Aorta (tissue), 5 donors: ENCODE results near the gene SSR2. TPM values are rescaled to one million over a fixed set of nuclear protein-coding genes. Genes with fewer than 3 reads are reported as not detected.
"Not testable (repeated sequence)": the region's sequence is repeated elsewhere in the genome, so short reads cannot be mapped to it uniquely, and the experiment has no call there.

ENCODE experiments used
- ATAC-seq: fragments of 200-7000 bp; cut with Tn5 transposase; one replicate; pipeline ENCODE4 v1.9.1; 2022; ENCODE audit warnings: moderate library complexity; ENCODE audit not compliant: low FRiP score
- DNase-seq, 2 donors: peaks; one replicate each; pipeline ENCODE4 v3.0.0-alpha.2; 2020
- H3K27ac ChIP-seq, 2 donors: one replicate each; pipeline ENCODE4 v1.5.1; 2013; ENCODE audit warnings: low read length in 2 of 2, mild to moderate bottlenecking in 2 of 2, moderate library complexity in 2 of 2, control low read depth in 1 of 2, inconsistent platforms in 1 of 2, low read depth in 1 of 2
- H3K27me3 ChIP-seq, 2 donors: one replicate each; pipeline ENCODE4 v1.6.1; 2013; ENCODE audit warnings: control low read depth in 1 of 2, low read length in 1 of 2, mild to moderate bottlenecking in 1 of 2, moderate library complexity in 1 of 2; ENCODE audit not compliant: insufficient read depth in 2 of 2, control insufficient read depth in 1 of 2
- H3K36me3 ChIP-seq, 2 donors: one replicate each; pipeline ENCODE4 v1.6.1; 2013; ENCODE audit warnings: control low read depth in 1 of 2, low read length in 1 of 2, mild to moderate bottlenecking in 1 of 2; ENCODE audit not compliant: insufficient read depth in 2 of 2, control insufficient read depth in 1 of 2
- H3K4me1 ChIP-seq, 2 donors: one replicate each; pipeline ENCODE4 v1.6.1; 2013; ENCODE audit warnings: low read length in 2 of 2, control low read depth in 1 of 2, mild to moderate bottlenecking in 1 of 2, moderate library complexity in 1 of 2; ENCODE audit not compliant: insufficient read depth in 2 of 2, control insufficient read depth in 1 of 2
- H3K4me3 ChIP-seq, 2 donors: one replicate each; pipeline ENCODE4 v1.5.1; 2013; ENCODE audit warnings: low read length in 2 of 2, control low read depth in 1 of 2, mild to moderate bottlenecking in 1 of 2
- H3K9me3 ChIP-seq: one replicate; pipeline ENCODE4 v1.6.1; 2013; ENCODE audit warnings: mild to moderate bottlenecking, low read length; ENCODE audit not compliant: control insufficient read depth
- WGBS, 2 donors: extraction: QIAGEN DNeasy Blood & Tissue Kit; methylation state at CpG; one replicate each; pipeline ENCODE4 v1.1.7; 2013; 5-methylcytosine and 5-hydroxymethylcytosine counted together
- intact Hi-C, 2 donors: fragments of 100-400 bp; cut with DNase I; formaldehyde crosslinking; loops; one replicate each; pipeline versions ENCODE4 v1.14.2 to v1.15.0; 2022
- polyA plus RNA-seq, 2 donors: library from polyadenylated mRNA; stranded (reverse); fragments of 200-250 nt; gene quantifications; one replicate each; pipeline ENCODE4 v1.2.3, GENCODE V29; 2013
- total RNA-seq, 2 donors: library from RNA; stranded (reverse); fragmentation: NEBNext Ultra II Directional; extraction: Animal tissue kit (Norgen Biotek cat#: 25700); gene quantifications; one replicate each; pipeline ENCODE4 v1.2.1, GENCODE V29; 2021
- donor health status: healthy with polysubstance abuse.
- donor health status: Bipolar disorder and iron deficiency.
- donor health status: DM: no; HTN: no; CAD: no.
- donor health status: DM: no; HTN: no; CAD: no.
- donor health status: DM: yes; HTN: yes; CAD: no.

SSR2 gene
- total and polyA plus RNA-seq, 4 donors, result 151 to 245 (median 192) TPM

DNA sequence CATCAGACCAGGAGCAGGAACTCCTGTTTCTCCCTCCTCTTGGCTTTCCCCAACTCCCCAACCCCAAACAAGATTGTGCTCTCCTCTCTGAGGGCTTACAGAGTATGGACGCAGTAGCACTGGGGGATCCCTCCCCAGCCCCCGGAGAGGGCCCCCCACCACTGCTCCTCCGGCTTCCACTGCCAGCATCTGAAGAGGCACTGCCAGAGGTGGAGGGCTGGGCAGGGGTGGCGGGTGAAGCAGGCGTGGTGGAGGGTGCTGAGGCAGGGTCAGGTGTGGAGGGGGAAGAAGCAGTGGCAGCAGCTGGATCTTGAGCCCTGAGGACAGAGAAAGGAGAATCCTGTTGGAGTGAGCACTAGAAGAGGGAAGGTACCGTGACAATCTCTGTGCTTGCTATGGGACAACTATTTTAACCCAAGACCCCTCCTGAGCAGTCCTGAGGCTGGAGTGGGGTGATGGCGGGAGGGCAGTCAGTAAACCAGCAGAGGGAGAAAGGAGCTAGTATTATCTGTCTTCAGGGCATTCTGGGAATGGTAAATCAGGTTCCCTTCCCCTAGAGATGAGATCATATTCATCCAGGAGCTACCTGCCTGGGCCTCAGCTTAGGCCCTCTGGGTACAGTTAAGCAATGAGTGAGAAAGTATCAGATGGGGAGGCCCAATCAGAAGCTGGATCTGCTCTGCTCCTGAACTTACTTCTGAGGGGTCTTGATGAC lies 30.4 kb upstream of the SSR2 start:
- intact Hi-C loops, result no loop called here
- no peaks in the 10 kb centered on the region for H3K27me3 ChIP-seq
- DNase-seq (no peak), ATAC-seq (no peak)
- WGBS, 2 donors, result 88% methylated on average over 5 to 7 of the region's 7 CpGs
- no peak overlapping the region for H3K27ac ChIP-seq
- no peak overlapping the region for H3K4me3 ChIP-seq
- no peaks in the 10 kb centered on the region for H3K9me3 ChIP-seq
- H3K4me1 ChIP-seq, result no peaks in the 10 kb centered on the region
- H3K36me3 ChIP-seq, result no peaks in the 10 kb centered on the region

DNA sequence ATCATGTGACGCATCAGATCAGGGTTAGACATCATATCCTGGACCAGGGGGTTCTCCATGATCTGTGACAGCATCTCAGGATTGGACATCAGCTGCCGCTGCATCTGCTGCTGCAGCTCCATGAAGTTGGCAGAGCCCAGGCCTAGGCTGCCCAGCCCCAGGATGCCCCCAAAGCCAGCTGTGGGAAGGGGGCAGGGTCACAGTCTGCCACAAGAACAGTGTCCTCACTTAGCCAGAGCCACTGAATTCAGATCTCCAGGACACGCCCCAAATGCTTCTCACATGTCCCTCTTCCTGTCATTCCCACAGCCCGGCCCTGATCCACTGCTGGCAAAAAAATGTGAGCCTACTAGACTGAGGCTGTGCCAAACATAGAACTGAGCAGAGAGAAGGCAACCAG lies 29.6 kb upstream of the SSR2 start:
- Histone ChIP-seq H3K36me3 (no peaks in the 10 kb centered on the region), H3K4me1 (no peaks in the 10 kb centered on the region), H3K27ac (no peak overlapping the region), H3K9me3 (no peaks in the 10 kb centered on the region), H3K27me3 (no peaks in the 10 kb centered on the region), H3K4me3 (no peak overlapping the region)
- ATAC-seq (no peak), DNase-seq (no peak)
- intact Hi-C loops, result no loop called here
- WGBS, 2 donors, result 70 to 78% methylated on average over 4 of the region's 4 CpGs

DNA sequence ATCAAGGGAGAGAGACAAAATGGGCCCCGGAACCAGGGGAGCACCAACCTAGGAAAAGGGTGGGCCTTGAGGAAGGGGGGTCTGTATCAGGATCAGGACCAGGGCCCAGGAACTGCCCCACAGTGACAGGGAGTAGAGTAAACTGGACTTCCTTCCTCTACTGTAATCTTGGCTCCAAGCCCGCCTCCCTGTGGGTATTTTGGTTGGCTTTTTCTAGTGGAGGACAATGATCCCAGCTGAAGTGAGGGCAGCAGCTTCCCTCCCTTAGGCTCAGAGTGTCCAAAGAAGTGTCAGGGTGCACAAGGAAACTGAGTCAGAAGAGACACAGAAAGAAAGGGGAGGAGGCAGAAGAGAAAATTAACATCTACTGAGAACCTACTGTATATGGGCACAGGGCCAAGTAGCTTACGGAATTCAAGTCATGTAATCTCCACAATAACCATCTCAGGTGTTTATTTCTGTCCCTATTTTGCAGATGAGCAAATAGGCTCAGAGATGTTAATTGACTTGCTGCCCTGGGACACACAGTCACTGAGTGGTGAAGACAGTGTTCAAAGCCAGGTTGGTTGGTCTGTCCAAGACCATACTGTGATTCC lies 28.0 kb upstream of the SSR2 start:
- WGBS, 2 donors, result 68 to 69% methylated on average over 3 of the region's 3 CpGs
- DNase-seq, result no peak
- Histone ChIP-seq H3K27me3 (no peaks in the 10 kb centered on the region), H3K27ac (no peak overlapping the region), H3K9me3 (no peaks in the 10 kb centered on the region), H3K4me1 (no peaks in the 10 kb centered on the region), H3K4me3 (no peak overlapping the region), H3K36me3 (no peaks in the 10 kb centered on the region)
- intact Hi-C loops, result no loop called here
- no peak for ATAC-seq

DNA sequence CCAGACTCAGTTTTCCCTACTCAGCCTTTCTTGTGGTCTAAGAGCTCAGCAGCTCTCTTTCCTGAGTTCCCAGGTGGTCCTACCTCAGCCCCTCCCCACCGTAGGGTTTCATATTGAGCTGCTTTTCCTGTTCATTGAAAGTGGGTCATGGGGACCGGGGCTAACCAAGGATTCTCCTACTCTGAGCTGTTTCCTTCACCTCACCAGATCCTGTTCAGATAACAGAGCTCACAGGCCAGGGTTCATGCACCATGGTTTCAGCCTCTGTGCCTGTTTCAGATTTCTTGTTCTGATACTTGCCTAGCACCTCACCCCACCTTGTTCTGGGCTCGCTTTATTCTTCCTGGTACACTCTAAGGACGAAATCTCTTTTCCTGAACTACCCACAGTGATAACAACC lies 24.3 kb upstream of the SSR2 start:
- peaks cover 0 to 4% of the 10 kb centered on the region in 2 donors for H3K36me3 ChIP-seq
- no peaks in the 10 kb centered on the region for H3K9me3 ChIP-seq
- H3K27me3 ChIP-seq, result no peaks in the 10 kb centered on the region
- DNase-seq (no peak), ATAC-seq (no peak)
- no peak overlapping the region for H3K4me3 ChIP-seq
- no peaks in the 10 kb centered on the region for H3K4me1 ChIP-seq
- H3K27ac ChIP-seq, result no peak overlapping the region
- intact Hi-C loops, result no loop called here
- 93 to 94% methylated on average over 4 of the region's 4 CpGs for WGBS, 2 donors

DNA sequence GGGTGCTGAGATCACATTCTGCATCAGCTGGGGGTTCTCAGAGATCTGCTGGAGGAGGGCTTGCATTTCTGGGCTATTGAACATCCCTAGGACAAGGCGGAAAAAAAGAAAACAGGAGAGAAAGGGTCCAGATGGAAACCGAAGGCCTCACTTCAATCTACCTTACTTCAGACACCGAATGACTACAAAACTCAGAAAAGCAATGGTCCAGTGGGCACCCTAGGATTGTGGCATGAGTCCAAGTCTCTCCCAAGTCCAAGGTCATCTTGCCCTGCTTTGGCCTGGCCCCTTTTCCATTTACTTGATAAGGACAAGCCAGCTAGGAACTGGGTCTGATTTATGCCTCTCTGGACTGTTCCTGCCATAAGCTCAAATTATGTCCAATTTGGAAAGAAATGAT lies 22.1 kb upstream of the SSR2 start:
- DNase-seq (no peak), ATAC-seq (no peak)
- Histone ChIP-seq H3K27ac (no peak overlapping the region), H3K36me3 (peaks cover 0 to 4% of the 10 kb centered on the region in 2 donors), H3K9me3 (no peaks in the 10 kb centered on the region), H3K4me1 (no peaks in the 10 kb centered on the region), H3K4me3 (no peak overlapping the region), H3K27me3 (no peaks in the 10 kb centered on the region)
- intact Hi-C loops, result no loop called here
- 87 to 91% methylated on average over 3 of the region's 3 CpGs for WGBS, 2 donors

DNA sequence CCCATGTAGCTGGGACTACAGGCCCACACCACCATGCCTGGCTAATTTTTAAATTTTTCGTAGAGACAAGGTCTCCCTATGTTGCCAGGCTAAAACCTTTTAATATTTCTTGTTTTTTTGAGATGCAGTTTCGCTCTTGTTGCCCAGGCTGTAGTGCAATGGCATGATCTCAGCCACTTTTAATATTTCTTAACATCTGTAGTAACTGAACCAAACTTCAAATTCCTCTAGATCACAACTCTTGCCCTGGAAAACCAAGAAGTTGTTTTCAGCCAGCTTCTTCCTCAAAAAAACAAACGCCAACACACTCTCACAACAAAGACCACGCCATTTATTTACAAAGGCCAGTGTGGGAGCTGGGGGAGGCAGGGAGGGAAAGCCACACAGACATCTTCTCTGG lies 14.2 kb upstream of the SSR2 start:
- WGBS, 2 donors, result 85 to 87% methylated on average over 4 of the region's 4 CpGs
- H3K36me3 ChIP-seq, DNase-seq, H3K27me3 ChIP-seq, intact Hi-C loops, ATAC-seq, H3K27ac ChIP-seq, H3K4me3 ChIP-seq, H3K4me1 ChIP-seq, H3K9me3 ChIP-seq: not testable (repeated sequence)

DNA sequence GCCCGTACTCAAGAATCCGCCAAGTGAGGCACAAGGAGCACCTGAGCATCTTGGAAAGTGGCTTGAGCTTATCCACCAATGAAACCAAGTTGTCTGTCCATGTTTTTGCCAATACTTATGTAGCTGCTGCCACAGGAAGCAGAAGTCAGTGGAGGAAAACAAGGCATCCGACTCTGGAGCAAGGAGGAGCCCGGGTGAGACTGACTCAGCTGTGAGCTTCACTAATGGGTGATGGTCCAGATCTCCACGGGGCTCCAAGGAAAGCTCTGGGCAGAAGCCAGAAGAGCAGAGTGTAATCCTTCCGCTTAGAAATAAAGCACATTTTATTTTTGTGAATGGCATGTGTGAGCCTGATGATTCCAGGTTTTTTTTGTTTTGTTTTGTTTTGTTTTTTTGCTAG lies 12.3 kb upstream of the SSR2 start:
- DNase-seq, result no peak
- ATAC-seq, result no peak
- intact Hi-C loops, result no loop called here
- H3K4me1 ChIP-seq, result no peaks in the 10 kb centered on the region
- no peaks in the 10 kb centered on the region for H3K9me3 ChIP-seq
- no peak overlapping the region for H3K4me3 ChIP-seq
- WGBS, 2 donors, result 49 to 51% methylated on average over 6 of the region's 6 CpGs
- H3K36me3 ChIP-seq, result no peaks in the 10 kb centered on the region
- no peaks in the 10 kb centered on the region for H3K27me3 ChIP-seq
- H3K27ac ChIP-seq, result no peak overlapping the region

DNA sequence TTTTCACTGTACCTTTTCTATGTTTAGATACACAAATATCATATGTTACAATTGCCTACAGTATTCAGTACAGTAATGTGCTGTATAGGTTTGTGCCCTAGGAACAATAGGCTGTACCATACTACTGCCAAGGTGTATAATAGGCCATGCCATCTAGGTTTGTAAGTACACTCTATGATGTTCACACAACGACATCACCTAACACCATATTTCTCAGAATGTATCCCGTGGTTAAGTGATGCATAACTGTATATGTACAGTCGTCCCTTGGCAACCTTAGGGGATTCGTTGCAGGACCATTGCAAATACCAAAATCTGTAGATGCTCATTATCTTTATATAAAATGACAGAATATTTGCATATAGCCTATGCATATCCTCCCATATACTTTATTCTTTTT lies 5.8 kb upstream of the SSR2 start:
- DNase-seq (no peak), ATAC-seq (no peak)
- no peak overlapping the region for H3K27ac ChIP-seq
- intact Hi-C loops, result no loop called here
- no peaks in the 10 kb centered on the region for H3K27me3 ChIP-seq
- no peaks in the 10 kb centered on the region for H3K4me1 ChIP-seq
- WGBS, 2 donors, result 84 to 90% methylated on average over 4 of the region's 4 CpGs
- no peak overlapping the region for H3K4me3 ChIP-seq
- H3K36me3 ChIP-seq, result no peaks in the 10 kb centered on the region
- H3K9me3 ChIP-seq, result no peaks in the 10 kb centered on the region

DNA sequence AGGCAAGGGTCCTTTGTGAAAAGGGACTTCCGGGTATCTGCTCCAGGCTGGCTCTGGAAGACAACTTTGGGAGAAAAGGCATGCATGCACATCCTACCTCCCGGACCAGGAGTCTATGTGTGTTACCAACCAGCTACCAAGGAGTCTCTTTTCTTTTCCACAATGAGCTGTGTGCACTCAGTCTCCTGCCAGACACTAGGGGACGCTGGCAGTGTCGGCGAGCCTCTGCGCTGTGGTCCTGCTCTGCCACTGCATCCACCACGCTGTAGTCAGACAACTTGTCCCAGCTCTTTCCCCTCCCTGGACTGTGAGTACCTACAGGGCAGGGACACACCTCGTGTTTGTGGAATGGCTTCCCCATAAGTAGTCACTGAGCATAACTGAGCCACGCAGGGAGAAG lies 5.1 kb upstream of the SSR2 start:
- intact Hi-C loops, result no loop called here
- no peaks in the 10 kb centered on the region for H3K27me3 ChIP-seq
- H3K36me3 ChIP-seq, result no peaks in the 10 kb centered on the region
- no peaks in the 10 kb centered on the region for H3K4me1 ChIP-seq
- WGBS, 2 donors, result 10 to 12% methylated on average over 9 of the region's 9 CpGs
- ATAC-seq (no peak), DNase-seq (peak in 1 of 2 donors; percentile 54)
- no peak overlapping the region for H3K27ac ChIP-seq
- H3K4me3 ChIP-seq, result no peak overlapping the region
- H3K9me3 ChIP-seq, result no peaks in the 10 kb centered on the region
